Endothelial cell of hepatic sinusoid (primary cell): ENCODE data around the gene SCAI.
"Not testable (repeated sequence)": the region's sequence is repeated elsewhere in the genome, so short reads cannot be mapped to it uniquely, and the experiment has no call there.

Experiments used
- in situ Hi-C: cut with HindIII; loops from 2 replicates; pipeline ENCODE4 v1.10.0; 2017; ENCODE audit warnings: low sequenced_read_pairs

The SCAI gene

DNA sequence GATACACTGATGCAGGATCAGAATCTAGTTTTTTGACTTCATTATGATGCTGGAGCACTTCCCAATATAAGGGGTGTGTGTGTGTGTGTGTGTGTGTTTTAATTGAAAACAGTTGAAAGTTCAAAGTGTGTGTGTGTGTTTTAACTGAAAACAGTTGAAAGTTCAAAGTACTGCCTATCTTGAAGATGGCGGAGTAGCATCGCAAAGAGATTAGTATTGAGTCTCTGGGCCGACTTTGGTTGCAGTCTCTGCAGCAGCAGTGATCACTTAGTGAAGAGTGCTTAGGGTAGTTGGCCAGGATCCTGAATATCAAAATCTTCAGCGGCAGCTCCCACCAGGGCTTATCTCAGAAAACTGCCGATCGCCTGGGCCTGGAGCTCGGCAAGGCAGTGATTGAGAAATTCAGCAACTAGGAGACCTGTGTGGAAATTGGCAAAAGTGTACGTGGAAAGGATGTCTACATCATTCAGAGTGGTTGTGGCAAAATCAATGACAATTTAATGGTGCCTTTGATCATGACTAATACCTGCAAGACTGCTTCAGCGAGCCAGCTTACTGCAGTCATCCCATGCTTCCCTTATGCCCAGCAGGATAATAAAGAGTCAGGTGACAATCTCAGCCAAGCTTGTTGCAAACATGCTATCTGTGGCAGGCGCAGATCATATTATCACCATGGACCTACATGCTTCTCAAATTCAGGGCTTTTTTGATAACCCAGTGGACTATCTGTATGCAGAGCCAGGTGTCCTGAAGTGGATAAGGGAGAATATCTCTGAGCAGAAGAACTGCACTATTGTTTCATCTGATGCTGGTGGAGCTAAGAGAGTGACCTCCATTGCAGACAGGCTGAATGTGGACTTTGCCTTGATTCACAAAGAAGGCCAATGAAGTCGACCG, 7.3 kb upstream of the SCAI start:
- in situ Hi-C loops, result no loop called here

- in situ Hi-C loops, result no loop called here
Measured at GRCh38 chr9:125147401-125147951, 4.1 kb upstream of the SCAI start.

DNA sequence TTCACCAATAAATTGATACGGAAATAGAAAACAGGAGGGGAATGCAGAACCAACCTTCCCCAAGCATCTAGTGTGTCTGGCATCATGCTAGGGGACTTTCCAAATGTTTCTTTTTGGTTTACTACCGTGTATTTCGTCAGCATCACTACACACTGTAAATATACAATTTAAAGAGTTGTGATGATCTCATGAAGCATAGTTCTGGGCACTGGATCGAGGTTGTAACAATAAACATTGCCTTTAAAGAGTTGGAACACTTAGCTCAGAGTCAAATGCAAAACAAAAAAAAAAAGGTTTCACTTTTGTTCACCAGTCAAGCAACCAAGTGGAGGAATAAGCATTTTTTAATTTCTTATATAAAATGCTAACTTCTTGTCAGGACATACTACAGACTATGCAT, 2.9 kb upstream of the SCAI start:
- in situ Hi-C loops, result no loop called here

- in situ Hi-C loops, result no loop called here
Measured at GRCh38 chr9:125145425-125145824, 2.1 kb upstream of the SCAI start.

DNA sequence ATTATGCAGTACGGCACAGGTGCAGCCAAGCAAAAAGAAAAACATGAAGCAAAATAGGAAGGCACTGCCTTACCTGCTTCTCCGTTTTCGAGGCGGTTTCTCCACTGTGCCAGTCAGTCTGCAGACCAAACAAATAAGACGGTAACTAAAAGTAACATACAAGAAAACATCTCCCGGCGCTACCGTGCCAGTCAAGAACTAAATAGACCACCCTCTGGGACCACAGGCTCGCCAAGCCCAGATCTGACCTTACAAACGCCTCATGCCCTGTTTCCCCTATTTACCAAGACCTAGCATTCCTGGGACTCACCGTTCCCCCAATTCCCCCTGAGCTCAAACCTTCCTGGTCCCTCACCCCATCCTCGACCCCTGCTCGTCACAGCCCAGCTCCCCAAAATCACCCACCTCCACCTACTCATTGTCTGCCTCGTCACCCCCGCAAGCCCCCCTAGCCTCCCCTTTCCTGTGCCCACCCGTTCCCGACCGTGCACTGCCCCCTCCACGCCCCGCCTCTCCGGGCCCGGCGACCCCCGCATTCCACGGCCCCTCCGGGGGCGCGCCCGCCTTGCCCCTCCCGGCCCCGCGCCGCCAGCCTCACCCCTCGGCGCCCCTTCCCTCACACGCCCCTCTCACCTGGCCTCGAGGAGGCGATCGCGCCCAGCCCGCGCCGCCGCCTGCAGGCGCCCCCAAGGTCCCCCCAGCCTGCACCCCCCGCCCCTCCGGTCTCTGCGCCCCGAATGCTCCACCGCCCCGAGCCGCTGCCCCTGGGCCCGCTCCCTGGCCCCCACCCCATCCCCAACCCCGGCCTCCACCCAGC, 560 bp downstream of the SCAI start:
- in situ Hi-C loops, result no loop called here

DNA sequence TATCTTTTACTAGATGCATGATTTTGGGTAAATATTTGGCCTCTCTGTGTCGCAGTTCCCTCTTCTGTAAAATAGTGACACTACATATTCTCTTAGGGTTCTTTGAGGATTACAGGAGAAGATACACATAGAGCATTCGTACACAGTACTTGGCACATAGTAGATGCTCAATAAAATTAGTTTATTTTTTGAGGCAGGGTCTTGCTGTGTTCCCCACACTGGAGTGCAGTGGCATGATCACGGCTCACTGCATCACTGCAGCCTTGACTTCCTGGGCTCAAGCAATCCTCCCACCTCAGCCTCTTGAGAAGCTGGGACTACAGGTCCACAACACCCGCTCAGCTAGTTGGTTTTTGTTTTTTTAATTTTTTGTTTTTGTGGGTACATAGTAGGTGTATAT, 1.6 kb downstream of the SCAI start:
- in situ Hi-C loops, result no loop called here

- in situ Hi-C loops, result no loop called here
Measured at GRCh38 chr9:125141251-125141650, 2.1 kb downstream of the SCAI start.

DNA sequence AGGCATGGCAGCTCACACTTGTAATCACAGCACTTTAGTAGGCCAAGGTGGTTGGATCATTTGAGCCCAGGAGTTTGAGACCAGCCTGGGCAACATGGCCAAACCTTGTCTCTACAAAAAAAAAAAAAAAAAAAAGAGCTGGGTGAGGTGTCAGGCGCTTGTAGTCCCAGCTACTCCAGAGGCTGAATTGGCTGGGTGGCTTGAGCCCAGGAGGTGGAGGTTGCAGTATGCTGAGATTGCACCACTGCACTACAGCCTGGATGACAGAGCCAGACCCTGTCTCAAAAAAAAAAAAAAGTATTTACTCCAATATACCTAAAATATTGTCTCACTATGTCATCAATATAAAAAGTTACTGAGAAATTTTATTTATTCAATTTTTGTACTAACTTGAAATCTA, 2.8 kb downstream of the SCAI start:
- in situ Hi-C loops, result no loop called here

GRCh38 chr9:125137200-125137599, 6.1 kb downstream of the SCAI start:
- in situ Hi-C loops, result no loop called here

DNA sequence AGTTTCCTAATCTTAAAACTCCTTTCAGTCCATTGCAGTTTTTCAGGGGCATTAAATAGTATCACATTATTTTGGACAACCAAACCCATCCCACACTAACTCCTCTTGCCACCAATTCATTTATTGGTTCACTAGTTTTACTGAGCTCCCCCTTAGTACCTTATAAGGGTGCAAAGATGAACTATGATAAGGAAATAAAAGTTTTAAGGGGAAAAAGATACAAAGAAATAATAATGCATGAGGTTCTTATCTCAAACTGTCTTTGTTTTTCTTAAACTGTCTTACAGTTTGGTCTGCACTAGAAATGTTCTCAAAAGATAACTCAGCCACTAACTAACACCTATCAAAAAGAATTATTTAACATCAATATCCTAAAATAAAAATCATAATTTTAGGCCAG, 8.4 kb downstream of the SCAI start:
- in situ Hi-C loops, result no loop called here

- in situ Hi-C loops, result no loop called here
Measured at GRCh38 chr9:125133403-125134329, 9.7 kb downstream of the SCAI start.

GRCh38 chr9:125131778-125132177, 11.6 kb downstream of the SCAI start:
- in situ Hi-C loops, result no loop called here

DNA sequence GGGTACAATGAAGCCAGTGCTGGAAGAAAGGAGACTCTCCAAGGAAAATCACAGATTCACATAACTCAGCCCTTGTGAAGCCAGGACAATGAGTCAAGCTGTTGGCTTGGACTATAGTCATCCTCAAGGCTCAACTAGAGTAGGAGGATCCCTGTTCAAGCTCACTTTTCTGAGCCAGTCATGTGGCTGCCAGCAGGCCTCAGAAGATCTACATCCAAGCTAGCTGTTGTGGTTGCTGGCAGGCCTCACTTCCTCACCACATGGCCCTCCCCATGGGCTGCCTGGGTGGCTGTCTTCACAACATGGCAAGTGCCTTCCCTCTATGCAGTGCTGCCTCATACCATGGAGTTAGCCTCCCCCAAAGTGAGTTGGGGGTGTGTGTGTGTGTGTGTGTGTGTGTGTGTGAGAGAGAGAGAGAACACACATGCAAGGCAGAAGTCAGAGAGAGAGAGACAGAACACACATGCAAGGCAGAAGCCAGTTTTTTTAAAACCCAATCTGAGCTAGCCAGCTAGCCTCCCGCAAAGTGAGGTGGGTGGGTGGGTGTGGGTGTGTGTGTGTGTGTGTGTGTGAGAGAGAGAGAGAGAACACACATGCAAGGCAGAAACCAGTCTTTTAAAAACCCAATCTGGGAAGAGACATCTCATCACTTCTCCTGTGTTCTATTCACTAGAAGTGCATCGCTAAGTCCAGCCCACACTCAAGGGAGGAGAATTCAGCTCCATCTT, 17.1 kb downstream of the SCAI start:
- in situ Hi-C loops, result no loop called here

- in situ Hi-C loops, result no loop called here
Measured at GRCh38 chr9:125125523-125125922, 17.8 kb downstream of the SCAI start.

DNA sequence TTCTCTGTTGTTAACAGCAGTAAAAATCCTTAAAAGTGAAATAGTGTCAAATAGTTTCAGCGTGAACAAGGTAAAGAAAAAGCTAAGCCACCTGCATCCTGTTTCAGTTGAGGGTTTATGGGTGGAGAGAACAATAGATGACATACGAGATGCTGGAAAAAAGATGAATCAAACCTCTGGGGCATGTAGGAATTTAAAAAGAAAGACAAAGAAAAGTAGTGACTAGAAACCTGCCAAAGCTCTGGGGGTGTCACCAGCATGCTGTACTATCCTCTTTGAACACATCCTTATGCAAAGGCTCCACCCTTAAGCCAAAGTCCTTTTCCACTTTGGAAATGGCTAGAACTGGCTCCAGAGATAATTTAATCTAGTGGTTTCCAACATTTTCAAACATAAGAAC, 22.2 kb downstream of the SCAI start:
- in situ Hi-C loops, result no loop called here

GRCh38 chr9:125119643-125120286, 23.6 kb downstream of the SCAI start:
- in situ Hi-C loops, result no loop called here

DNA sequence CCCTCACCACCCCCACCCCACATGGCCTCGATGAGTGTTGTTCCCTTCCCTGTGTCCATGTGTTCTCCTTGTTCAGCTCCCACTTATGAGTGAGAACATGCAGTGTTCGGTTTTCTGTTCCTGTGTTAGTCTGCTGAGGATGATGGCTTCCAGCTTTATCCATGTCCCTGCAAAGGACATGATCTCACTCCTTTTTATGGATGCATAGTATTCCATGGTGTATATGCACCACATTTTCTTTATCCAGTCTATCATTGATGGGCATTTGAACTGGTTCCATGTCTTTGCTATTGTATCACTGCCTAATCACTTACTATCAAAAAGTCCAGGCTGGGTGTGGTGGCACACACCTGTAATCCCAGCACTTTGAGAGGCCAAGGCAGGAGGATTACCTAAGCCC, 24.6 kb downstream of the SCAI start:
- in situ Hi-C loops, result not testable (repeated sequence)

- in situ Hi-C loops, result not testable (repeated sequence)
Measured at GRCh38 chr9:125114503-125114902, 28.8 kb downstream of the SCAI start.

GRCh38 chr9:125110464-125110863, 32.9 kb downstream of the SCAI start:
- in situ Hi-C loops, result no loop called here

GRCh38 chr9:125108541-125108940, 34.8 kb downstream of the SCAI start:
- in situ Hi-C loops, result not testable (repeated sequence)
